ENCODE results near the gene SPRY4.

- TF ChIP-seq CTCF (conservative IDR thresholded peaks at IDR 0.05; ENCODE audit: low read depth, low read length) (no peak), EZH2 (IDR thresholded peaks at IDR 0.05; ENCODE audit: borderline replicate concordance, low read depth, low read length, poor library complexity, severe bottlenecking) (no peak)
Measured at GRCh38 chr5:142342128-142342981, 17.5 kb upstream of the SPRY4 start.
